Measurements from ENCODE around the gene THEM5. TPM values are rescaled to one million over a fixed set of nuclear protein-coding genes. Genes with fewer than 3 reads are reported as not detected.
"Not testable (repeated sequence)": the region's sequence is repeated elsewhere in the genome, so short reads cannot be mapped to it uniquely, and the experiment has no call there.

THEM5 gene
- total and polyA plus RNA-seq, 8 donors: 0.67 to 1.2 (median 1.00) TPM; not detected in 2

- no peak for TF ChIP-seq CTCF (IDR thresholded peaks at IDR 0.05)
- ATAC-seq: no peak
- intact Hi-C loops (cut with DNase I): no loop called here
Measured at GRCh38 chr1:151885479-151885878, 32.0 kb upstream of the THEM5 start.

GRCh38 chr1:151884879-151885278, 31.4 kb upstream of the THEM5 start:
- H3K4me1 ChIP-seq; H3K4me3 ChIP-seq; H3K27ac ChIP-seq; DNase-seq; intact Hi-C loops (cut with DNase I); H3K36me3 ChIP-seq; H3K27me3 ChIP-seq; ATAC-seq; H3K9me3 ChIP-seq: not testable (repeated sequence)

More at GRCh38 chr1:151885479-151885878, 32.0 kb upstream of the THEM5 start:
- DNase-seq: no peak
- H3K9me3 ChIP-seq: no peaks in the 10 kb centered on the region
- no peak overlapping the region for H3K27ac ChIP-seq
- no peaks in the 10 kb centered on the region for H3K27me3 ChIP-seq
- no peak overlapping the region for H3K4me3 ChIP-seq
- no peaks in the 10 kb centered on the region for H3K4me1 ChIP-seq
- H3K36me3 ChIP-seq: peaks cover 0 to 8% of the 10 kb centered on the region in 2 donors

- H3K9me3 ChIP-seq; intact Hi-C loops (cut with DNase I); H3K4me3 ChIP-seq; H3K27ac ChIP-seq; ATAC-seq; H3K27me3 ChIP-seq; H3K36me3 ChIP-seq; DNase-seq; H3K4me1 ChIP-seq: not testable (repeated sequence)
Measured at GRCh38 chr1:151884445-151884844, 30.9 kb upstream of the THEM5 start.

- H3K27me3 ChIP-seq; ATAC-seq; intact Hi-C loops (cut with DNase I); DNase-seq; H3K36me3 ChIP-seq; H3K27ac ChIP-seq; H3K4me3 ChIP-seq; H3K9me3 ChIP-seq; H3K4me1 ChIP-seq: not testable (repeated sequence)
Measured at GRCh38 chr1:151883898-151884297, 30.4 kb upstream of the THEM5 start.

GRCh38 chr1:151882918-151883317, 29.4 kb upstream of the THEM5 start:
- DNase-seq; ATAC-seq; H3K9me3 ChIP-seq; H3K4me1 ChIP-seq; H3K36me3 ChIP-seq; H3K4me3 ChIP-seq; intact Hi-C loops (cut with DNase I); H3K27me3 ChIP-seq; H3K27ac ChIP-seq: not testable (repeated sequence)

GRCh38 chr1:151882466-151882865, 29.0 kb upstream of the THEM5 start:
- no peaks in the 10 kb centered on the region for H3K9me3 ChIP-seq
- TF ChIP-seq CTCF (IDR thresholded peaks at IDR 0.05): no peak
- no peaks in the 10 kb centered on the region for H3K4me1 ChIP-seq
- ATAC-seq (no peak), DNase-seq (no peak)
- intact Hi-C loops (cut with DNase I): no loop called here
- no peak overlapping the region for H3K4me3 ChIP-seq
- H3K27me3 ChIP-seq: no peaks in the 10 kb centered on the region
- peaks cover 0 to under 1% of the 10 kb centered on the region in 2 donors for H3K36me3 ChIP-seq
- H3K27ac ChIP-seq: no peak overlapping the region

GRCh38 chr1:151881479-151881878, 28.0 kb upstream of the THEM5 start:
- Histone ChIP-seq H3K4me1 (no peaks in the 10 kb centered on the region), H3K27ac (no peak overlapping the region), H3K27me3 (no peaks in the 10 kb centered on the region), H3K36me3 (no peaks in the 10 kb centered on the region), H3K4me3 (no peak overlapping the region), H3K9me3 (no peaks in the 10 kb centered on the region)
- intact Hi-C loops (cut with DNase I): no loop called here
- ATAC-seq (no peak), DNase-seq (no peak)
- no peak for TF ChIP-seq CTCF (IDR thresholded peaks at IDR 0.05)
